ENCODE measurements around the gene LRIG1.

LRIG1 gene, protein sequence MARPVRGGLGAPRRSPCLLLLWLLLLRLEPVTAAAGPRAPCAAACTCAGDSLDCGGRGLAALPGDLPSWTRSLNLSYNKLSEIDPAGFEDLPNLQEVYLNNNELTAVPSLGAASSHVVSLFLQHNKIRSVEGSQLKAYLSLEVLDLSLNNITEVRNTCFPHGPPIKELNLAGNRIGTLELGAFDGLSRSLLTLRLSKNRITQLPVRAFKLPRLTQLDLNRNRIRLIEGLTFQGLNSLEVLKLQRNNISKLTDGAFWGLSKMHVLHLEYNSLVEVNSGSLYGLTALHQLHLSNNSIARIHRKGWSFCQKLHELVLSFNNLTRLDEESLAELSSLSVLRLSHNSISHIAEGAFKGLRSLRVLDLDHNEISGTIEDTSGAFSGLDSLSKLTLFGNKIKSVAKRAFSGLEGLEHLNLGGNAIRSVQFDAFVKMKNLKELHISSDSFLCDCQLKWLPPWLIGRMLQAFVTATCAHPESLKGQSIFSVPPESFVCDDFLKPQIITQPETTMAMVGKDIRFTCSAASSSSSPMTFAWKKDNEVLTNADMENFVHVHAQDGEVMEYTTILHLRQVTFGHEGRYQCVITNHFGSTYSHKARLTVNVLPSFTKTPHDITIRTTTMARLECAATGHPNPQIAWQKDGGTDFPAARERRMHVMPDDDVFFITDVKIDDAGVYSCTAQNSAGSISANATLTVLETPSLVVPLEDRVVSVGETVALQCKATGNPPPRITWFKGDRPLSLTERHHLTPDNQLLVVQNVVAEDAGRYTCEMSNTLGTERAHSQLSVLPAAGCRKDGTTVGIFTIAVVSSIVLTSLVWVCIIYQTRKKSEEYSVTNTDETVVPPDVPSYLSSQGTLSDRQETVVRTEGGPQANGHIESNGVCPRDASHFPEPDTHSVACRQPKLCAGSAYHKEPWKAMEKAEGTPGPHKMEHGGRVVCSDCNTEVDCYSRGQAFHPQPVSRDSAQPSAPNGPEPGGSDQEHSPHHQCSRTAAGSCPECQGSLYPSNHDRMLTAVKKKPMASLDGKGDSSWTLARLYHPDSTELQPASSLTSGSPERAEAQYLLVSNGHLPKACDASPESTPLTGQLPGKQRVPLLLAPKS

DNA sequence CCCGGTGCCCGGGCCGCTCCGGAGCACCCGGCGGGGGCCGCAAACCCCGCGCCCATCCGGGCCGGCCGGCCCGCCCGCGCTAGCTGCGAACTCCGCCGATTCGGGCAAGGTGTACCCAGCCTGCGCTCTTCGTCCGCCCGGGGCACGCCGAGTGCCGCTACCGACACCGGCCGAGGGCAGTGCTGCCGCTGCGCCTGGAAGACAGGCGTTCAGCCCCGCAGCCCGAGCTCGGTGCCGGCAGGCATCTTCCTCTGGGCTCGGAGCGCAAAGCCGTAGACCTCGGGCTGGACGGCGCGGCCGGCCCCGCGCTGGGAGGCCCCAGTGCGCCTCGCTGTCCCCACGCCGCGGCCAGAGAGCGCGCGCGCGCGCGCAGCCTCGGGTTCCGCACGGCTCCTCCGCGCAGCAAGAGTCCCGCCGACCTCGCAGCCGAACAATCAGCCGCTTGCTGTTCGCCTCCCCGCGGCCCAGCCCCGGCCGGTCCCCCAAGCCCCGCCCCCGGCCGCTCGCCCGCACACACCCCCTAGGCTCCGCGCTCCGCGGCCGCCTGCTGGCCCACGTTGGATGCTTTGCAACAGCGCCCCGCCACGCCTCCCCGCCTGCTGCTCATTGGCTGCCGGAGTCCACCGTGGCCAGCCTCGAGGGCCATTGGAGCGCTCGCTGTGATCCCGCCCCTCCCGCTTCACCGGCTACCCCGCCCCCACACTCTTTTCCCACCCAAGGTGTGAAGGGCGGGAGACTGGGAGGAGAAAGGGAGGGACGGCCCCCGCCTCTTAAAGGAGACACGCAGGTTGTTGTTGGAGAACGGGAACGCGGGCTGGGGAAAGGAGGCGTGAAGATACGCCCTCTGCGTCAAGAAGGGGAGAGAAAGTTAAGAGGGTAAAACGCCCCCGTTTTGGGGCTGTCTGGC lies at the start of gene LRIG1:
Gene LRIG1, minus strand, starts transcription at position 447 of the 907 bp plus-strand sequence. CDS start 615 bp downstream, outside the sequence.
- DNase-seq (ENCODE audit: low spot score), result peak; percentile 99

DNA sequence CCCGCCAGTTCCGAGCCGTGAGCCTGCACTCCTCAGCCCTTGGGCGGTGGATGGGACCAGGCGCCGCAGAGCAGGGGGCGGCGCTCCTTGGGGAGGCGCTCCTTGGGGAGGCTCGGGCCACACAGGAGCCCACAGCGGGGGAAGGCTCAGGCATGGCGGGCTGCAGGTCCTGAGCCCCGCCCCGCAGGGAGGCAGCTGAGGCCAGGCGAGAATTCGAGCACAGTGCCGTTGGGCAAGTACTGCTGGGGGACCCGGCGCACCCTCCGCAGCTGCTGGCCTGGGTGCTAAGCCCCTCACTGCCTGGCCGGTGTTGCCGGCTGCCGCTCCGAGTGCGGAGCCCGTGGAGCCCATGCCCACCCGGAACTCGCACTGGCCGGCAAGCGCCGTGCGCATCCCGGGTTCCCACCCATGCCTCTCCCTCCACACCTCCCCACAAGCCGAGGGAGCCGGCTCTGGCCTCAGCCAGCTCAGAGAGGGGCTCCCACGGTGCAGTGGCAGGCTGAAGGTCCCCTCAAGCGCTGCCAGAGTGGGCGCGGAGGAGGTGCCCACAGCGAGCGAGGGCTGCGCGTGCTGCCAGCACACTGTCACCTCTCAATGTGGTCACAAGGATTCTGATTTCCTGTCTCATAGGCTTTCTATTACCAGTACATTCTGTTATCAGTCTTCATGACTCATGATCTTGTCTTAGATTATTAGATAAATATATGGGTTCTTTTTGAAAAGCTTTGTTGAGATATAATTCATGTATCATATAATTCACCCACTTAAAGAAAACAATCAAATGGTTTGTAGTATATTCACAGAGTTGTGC lies 44.0 kb upstream of the LRIG1 start:
- DNase-seq (ENCODE audit: low spot score), result no peak

DNA sequence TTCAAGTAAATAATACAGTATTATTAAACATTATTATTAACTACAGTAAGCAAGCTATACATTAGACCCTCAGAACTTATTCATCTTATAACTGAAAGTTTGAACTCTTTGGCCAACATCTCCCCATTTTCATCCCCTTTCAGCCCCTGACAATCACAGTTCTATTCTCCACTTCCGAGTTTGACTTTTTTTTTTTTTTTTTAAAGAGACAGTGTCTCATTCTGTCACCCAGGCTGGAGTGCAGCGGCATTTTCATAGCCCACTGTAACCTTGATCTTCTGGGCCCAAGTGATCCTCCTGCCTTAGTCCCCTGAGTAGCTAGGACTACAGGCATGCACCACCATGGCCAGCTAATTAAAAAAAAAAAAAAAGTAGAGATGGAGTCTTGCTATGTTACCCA lies 41.3 kb upstream of the LRIG1 start:
- DNase-seq (ENCODE audit: low spot score), result no peak

DNA sequence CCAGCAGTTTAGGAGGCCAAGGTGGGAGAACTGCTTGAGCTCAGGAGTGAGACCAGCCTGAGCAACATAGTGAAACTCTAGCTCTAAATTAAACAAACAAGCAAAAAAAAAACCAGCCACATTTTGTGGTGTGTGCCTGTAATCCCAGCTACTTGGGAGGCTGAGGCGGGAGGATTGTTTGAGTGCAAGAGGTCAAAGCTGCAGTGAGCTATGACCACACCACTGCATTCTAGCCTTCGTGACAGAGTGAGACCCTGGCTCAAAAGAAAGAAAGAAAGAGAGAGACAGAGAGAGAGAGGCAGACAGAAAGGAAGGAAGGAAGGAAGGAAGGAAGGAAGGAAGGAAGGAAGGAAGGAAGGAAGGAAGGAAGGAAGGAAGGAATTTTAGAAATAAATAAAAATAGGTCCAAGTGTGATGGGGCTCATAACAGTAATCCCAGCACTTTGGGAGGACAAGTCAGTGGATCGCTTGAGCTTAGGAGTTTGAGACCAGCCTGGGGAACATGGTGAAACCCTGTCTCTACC lies 38.7 kb upstream of the LRIG1 start:
- DNase-seq (ENCODE audit: low spot score), result no peak

DNA sequence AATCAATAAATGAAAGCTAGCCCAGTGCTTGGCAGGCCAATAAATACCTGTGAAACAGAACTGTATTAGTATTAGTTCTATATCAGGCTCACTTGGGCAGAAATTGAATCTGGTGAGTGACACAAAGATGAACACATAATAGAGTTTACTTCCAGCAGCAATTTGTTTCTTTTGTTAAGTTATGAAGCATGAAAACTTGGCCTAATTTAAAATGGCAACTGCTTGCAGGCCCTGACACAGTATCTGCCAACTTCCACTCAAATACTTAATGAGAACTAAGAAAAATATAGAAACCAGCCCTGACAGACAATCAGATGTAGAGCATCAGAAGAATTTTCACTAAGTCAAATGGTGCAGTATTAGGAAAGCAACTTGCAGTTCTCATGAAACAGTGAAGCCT lies 37.6 kb upstream of the LRIG1 start:
- peak; percentile 8 for DNase-seq (ENCODE audit: low spot score)

DNA sequence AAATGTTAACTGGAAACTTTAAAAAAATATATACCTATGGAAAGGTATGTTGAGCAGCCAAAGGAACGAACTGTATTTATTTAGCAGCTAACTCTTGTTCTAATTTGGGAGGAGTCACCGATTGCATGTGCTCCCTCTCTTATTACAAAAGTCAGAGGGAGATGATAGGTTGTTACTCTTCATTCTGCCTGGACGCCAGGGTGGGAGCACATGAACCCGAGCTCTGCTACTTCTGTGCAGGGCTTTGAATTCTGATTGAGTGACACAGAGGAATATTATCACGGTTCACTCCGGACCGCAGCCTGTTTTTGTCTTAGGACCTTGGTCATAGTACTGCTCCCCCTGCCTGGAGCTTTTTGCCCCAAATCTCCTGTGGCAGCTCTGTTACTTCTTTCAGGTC lies 36.9 kb upstream of the LRIG1 start:
- DNase-seq (ENCODE audit: low spot score), result peak; percentile 20

DNA sequence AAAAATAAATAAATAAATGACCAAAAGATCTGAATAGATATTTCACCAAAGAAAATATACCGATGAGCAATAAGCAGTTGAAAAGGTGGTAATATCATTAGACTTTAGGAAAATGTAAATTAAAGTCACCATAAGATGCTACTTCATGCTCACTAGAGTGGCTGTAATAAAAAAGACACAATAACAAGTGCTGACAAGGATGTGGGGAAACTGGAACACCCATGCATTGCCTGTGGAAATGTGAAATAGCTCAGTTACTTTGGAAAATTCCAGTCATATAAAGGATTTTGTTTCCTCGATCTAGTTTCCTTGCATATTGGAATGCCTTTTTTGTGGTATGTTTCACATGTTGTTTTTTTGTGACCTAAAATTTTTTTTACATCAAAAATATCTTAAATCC lies 36.0 kb upstream of the LRIG1 start:
- DNase-seq (ENCODE audit: low spot score), result no peak

DNA sequence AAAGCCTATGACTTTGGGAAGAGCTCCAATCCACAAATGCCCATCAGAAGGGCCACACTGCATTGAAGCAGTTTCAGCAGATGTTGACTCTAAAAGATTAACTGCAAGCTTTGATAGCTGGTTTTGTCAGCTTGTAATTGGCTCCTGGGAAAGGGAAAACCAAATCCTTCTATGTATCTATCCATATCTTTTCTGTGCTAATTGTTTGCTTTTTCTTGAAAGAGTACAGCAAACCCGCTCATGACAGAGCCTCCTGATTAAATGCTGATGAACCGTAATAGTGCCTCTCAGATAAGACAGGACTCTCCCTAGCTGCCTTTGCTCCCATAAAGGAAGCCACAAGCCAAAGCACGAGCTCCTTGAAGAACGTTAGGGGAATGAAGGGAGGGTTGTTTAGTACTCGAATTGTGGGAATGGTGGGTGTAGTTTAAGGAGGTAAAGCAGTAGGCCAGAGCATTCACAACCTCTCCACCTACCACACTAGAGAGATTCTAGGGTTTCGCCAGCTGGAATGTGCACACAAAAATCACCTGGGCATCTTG lies 33.6 kb upstream of the LRIG1 start:
- DNase-seq (ENCODE audit: low spot score), result no peak

DNA sequence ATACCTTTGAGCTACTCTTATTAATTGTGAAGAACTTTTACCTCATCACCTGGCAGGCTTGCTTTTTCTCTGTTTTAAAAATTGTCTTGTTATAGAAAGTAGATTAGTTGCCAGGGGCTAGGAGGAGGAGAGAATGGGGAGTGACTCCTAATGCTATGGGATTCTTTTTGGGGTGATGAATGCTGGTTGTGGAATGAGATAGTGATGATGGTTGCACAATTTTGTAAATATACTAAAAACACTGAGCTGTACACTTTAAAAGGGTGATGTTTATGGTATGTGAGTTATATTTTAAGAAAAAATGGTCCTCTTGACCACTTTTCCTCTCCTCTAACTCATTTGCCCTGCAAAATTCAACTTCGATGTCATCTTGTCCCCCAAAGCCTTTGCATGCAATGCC lies 31.8 kb upstream of the LRIG1 start:
- DNase-seq (ENCODE audit: low spot score), result no peak

DNA sequence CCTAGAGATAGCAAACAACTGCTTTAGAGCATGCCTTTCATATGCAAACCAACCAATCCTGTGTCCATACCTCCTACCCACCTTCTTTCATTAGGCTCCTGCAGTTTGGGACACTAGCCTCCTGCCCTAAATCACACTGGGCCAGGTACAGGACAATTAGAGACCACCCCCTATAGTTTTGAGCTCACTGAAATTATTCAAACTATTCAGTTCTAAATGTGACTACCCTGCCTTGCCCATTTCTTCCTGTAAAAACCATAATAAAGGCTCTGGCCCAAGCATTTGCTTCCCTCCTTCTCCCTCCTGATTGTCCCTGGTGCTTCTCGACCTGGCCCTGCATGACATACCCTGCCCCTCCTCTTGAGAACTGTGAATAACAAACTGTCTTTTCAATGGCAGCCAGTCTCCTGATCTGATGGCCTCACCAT lies 31.4 kb upstream of the LRIG1 start:
- DNase-seq (ENCODE audit: low spot score), result no peak

DNA sequence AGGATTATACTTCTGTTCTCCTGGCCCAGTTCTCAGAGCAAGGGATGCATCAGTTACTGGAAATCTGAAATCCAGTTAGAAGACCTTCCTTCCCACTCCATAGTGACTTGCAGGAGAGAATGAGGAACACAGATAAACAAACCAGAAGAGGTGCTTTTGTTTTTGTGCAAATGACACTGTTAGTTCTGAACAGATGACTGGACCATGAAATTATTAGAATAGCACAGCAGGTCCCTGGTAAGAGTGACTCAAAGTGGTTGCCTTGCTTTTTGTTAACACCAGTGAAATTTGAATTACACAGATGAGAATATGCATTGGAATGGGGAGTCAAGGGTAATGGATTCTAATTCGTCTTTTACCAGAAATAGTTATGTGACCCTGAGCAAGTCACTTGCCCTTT lies 30.4 kb upstream of the LRIG1 start:
- DNase-seq (ENCODE audit: low spot score), result no peak

DNA sequence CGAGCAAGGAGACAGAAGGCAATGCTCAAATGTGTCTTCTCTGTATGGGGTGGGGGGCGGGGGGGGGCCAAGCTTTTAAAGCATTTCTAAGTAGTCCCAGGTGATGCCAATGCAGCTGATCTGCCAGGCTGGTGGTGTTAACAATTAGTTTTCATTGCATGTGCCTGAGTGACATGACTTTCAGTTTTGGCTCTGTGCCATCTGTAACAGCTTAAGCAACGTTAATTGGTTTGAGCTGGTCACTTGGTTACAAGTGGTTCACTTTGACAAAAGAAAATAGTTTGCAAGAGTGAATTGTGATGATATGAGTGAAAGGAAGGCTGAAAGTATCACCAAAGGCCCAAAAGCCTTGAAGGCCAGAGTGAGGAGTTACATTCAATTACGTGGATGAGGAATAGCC lies 26.4 kb upstream of the LRIG1 start:
- no peak for DNase-seq (ENCODE audit: low spot score)

DNA sequence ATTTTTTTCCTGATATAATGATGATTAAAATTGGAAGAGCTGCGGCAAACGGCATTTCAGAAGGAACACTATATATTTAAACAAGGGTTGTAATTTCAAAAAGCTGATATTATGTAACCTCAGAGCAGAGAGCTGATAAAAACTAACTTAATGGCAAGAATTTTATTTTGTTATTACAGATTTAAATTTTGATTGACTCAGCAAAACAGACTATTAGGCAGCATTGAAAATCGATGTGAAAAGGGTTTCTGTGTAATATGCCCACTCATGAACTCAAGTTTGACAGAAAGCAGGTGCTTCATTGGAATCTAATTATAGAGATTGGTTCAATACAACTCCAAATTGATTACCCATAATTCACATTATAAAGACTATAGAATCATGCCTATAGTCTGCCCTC lies 24.9 kb upstream of the LRIG1 start:
- DNase-seq (ENCODE audit: low spot score), result no peak

DNA sequence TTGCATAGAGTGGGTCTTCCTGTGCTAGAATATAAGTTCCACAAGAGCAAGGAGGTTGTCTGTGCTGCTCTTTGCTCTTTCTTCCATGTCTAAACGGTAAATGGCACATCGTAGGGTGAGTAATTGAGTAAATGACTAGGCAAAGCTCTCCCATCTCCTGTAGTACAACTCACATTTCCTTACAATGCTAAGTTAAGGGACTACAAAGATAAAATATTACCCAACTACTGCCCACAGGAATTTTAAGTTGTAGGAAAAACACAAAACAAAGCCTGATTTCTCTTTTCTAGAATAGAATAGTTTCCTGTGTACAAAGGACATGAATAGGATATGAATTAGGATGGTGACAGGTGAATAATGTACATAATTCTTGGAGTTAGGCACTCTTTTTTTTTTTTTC lies 19.9 kb upstream of the LRIG1 start:
- no peak for DNase-seq (ENCODE audit: low spot score)

DNA sequence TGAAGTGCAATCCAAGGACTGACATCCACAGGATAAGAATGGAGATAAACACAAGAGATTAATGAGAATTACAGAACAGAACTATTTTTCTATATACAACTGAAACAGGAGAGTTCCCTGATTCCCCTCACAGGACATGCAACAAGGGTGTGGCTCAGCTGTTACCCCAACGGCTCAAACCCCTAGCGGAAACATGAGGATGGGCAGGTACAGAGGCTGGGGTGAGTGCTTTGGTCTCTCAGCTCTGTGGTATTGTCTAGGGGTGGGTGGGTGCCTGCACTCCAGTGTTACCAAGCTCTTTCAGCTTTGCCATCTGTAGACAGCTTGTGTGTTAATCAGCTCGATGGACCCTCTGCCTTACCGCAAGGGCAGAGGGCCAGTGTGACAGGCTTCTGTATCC lies 17.8 kb upstream of the LRIG1 start:
- DNase-seq (ENCODE audit: low spot score), result no peak

DNA sequence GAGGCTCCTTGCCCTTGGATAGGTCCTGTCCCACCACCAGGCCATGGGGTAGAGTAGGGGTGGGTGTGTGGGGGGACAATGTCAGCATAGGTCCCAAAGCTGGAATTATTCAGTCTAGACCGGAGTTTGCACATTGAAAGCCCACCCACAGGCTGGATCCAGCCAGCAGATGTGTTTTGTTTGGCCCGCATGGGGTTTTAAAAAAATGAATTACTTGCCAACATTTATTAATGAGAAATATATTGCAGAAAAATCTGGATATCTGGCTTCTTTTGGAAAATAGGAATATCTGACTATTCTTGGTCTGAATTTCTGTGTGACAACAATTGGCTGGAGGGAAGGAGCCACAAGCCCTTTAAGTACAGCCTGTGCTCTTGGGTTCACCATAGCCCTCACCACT lies 17.3 kb upstream of the LRIG1 start:
- DNase-seq (ENCODE audit: low spot score), result no peak

DNA sequence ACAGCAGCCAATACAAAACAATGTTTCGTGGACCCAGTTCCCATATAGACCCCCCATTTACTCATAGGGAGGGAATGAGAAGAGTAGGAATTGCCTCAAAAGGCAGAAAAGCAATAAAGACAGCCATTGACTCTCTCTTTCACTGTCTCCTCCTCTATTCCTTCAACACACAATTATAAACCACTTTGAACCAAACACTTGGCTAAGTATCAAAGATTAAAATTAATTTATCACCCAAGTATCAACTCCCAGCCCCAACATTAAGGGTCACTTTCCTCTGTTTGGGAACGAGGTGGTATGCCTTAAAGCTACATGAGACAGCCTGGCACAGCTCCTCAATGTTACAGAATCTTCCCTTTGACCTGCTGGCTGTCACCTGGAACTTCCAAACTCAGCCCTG lies 16.4 kb upstream of the LRIG1 start:
- DNase-seq (ENCODE audit: low spot score), result no peak

DNA sequence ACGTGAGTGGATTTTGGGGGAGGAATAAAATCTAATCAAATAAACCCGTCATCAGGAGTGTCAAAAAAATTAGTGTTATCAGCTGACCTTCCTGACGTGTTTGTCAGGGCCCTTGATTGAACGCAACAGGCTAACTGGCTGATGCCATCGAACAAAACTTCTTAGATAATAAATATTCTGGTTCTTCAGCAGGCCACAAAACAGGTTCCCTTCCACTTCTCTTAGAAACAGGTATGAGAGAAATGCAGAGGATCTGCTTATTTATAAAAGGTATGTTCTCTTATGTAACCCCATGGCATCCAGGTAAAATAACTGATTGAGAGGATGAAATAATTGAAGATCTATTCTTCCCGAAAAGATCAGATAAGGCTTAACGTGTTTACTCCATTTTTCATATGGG lies 7.6 kb upstream of the LRIG1 start:
- no peak for DNase-seq (ENCODE audit: low spot score)

DNA sequence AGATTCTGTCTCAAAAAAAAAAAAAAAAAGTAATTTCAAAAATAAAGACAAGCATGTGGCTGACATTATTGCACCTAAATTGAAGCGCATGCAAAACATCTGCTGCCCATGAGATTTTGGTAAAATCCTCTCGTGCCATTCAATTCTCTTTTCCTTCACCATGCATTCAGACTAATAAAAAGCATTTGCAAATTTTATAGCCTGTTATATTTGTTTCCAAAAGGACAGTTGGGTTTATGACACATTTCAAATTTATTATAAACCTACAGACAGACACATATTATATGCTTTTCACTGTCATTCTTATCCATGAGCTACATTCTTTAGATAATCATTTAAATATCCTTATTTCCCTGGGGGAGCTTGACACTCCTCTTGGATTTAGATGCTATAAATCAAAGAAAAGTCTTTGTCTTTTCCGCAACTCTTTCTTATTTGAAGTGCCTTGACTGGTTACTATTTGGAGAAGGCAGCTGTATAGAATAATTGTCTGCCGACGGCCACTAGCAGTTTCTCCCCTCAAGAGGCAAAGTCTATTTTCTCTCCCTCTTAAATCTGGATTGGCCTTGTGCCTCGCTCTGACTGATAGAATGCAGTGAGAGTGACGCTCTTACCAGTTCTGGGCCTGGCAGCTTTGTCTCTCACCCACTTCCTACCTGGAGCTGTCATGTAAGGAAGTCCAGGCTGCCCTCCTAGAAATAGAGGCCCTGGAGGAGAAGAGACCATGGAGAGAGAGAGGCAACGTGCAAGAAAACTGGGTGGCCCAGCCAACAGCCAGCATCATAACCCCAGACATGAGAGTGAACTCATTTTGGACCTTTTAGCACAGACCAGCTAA lies 6.8 kb upstream of the LRIG1 start:
- DNase-seq (ENCODE audit: low spot score), result no peak
